ENCODE results near the gene USP34.

The USP34 gene

DNA sequence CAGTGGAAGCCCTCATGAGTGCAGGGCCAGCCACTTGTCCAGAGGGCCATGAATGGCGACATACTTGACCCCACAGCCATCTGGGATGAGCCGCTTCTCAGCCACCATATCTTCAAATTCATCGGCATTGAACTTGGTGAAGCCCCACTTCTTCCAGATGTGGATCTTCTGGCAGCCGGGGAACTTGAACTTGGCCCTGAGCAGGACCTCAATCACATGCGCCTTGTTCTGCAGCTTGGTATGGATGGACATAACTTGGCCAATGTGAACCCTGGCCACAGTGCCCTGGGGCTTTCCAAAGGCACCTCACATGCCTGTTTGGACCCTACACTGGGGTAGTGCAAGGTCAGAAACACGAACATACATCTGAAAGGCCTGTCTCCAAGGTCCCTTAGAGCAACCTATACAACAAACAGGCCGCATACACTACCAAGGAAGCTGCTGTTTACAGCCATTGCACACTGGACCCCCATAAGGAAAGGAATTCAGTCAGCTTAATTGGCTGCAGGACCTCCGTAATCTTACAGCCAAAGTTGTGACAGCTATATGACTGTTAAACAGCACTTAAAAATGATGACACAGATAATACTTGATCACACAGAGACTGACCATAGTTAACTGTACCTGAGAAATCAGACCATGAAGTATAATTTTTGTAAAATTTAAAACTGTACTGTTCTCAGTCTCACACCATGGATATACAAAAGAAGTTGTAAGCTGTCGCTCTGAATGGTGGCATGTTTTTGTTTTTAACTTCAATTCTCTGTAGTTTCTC is 53.8 kb downstream of the USP34 start:
- Mint-ChIP-seq H3K4me3 (no peak overlapping the region), H3K4me1 (peaks cover 10% of the 10 kb centered on the region), H3K27me3 (ENCODE audit: low read depth) (no peaks in the 10 kb centered on the region), H3K36me3 (ENCODE audit: low read depth) (peaks cover 4% of the 10 kb centered on the region), H3K27ac (no peak overlapping the region), H3K9me3 (no peaks in the 10 kb centered on the region)
- TF ChIP-seq CTCF (IDR thresholded peaks at IDR 0.05; ENCODE audit: unreplicated experiment in 3 of 3), result no peak

DNA sequence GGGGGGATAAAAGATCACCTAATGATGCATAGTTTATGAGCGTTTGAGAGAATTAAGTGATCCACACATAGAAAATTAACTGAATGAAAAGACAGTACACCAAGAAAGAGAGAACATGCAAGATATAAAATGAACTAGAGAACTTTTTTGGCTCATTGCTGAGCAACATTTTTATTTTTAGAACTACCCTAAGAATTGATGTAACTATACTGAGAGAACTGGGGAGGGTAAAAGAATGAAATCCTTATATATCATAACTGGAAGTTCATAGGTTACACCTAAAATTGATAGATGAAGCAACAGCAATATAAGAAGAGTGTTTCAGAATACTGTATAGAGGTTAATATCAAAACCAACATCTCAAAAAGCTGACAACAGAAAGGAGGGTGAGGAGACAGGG is 55.6 kb downstream of the USP34 start:
- Mint-ChIP-seq H3K27me3 (ENCODE audit: low read depth) (no peaks in the 10 kb centered on the region), H3K4me1 (peaks cover 5% of the 10 kb centered on the region)

GRCh38 chr2:61414674-61415073 is 56.2 kb downstream of the USP34 start:
- H3K4me3 Mint-ChIP-seq, result no peak overlapping the region
- H3K9me3 Mint-ChIP-seq, result no peaks in the 10 kb centered on the region

More for the DNA sequence above, 55.6 kb downstream of the USP34 start:
- H3K9me3 Mint-ChIP-seq, result no peaks in the 10 kb centered on the region
- H3K36me3 Mint-ChIP-seq (ENCODE audit: low read depth), result peaks cover 16% of the 10 kb centered on the region
- H3K4me3 Mint-ChIP-seq, result no peak overlapping the region
- no peak overlapping the region for H3K27ac Mint-ChIP-seq
- no peak for TF ChIP-seq CTCF (IDR thresholded peaks at IDR 0.05; ENCODE audit: unreplicated experiment in 3 of 3)

DNA sequence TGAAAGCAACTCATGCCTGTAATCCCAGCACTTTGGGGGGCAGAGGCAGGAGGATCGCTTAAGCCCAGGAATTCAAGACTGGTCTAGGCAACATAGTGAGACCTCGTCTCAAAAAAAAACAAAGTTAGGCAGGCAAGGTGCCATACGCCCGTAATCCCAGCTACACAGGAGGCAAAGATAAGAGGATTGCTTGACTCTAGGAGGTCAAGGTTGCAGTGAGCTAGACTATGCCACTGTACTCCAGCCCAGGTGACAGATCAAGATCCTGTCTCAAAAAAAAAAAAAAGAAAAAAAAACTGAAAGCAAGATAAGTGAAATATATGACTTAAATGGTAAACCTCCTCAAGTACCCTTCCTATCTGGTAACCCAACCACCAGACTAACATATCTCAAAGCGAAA is 59.8 kb downstream of the USP34 start:
- TF ChIP-seq CTCF (IDR thresholded peaks at IDR 0.05; ENCODE audit: unreplicated experiment in 3 of 3), result no peak
- H3K36me3 Mint-ChIP-seq (ENCODE audit: low read depth), result peaks cover 32% of the 10 kb centered on the region

More at GRCh38 chr2:61414674-61415073, 56.2 kb downstream of the USP34 start:
- no peaks in the 10 kb centered on the region for H3K27me3 Mint-ChIP-seq (ENCODE audit: low read depth)
- no peak overlapping the region for H3K27ac Mint-ChIP-seq
- H3K36me3 Mint-ChIP-seq (ENCODE audit: low read depth), result peaks cover 19% of the 10 kb centered on the region
- H3K4me1 Mint-ChIP-seq, result peaks cover 5% of the 10 kb centered on the region
- TF ChIP-seq CTCF (IDR thresholded peaks at IDR 0.05; ENCODE audit: unreplicated experiment in 3 of 3), result no peak

DNA sequence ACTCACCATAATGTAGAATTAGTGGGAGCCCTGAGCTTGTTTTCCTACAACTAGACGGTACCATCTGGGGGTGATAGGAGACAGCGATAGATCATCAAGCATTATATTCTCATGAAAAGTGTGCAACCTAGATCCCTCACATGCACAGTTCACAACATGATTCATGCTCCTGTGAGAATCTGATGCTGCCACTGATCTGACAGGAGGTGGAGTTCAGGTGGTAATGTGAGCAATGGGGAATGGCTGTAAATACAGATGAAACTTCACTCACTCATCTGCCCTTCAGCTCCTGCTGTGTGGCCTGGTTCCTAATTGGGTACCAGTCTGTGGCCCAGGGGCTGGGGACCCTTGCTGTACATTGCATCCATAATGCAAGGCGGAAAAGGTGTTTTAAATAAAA is 60.7 kb downstream of the USP34 start:
- Mint-ChIP-seq H3K36me3 (ENCODE audit: low read depth) (peaks cover 41% of the 10 kb centered on the region), H3K4me1 (peaks cover 4% of the 10 kb centered on the region), H3K27ac (peak overlapping the region in 1 of 3 experiments; percentile 11), H3K9me3 (no peaks in the 10 kb centered on the region), H3K27me3 (ENCODE audit: low read depth) (no peaks in the 10 kb centered on the region), H3K4me3 (no peak overlapping the region)
- no peak for TF ChIP-seq CTCF (IDR thresholded peaks at IDR 0.05; ENCODE audit: unreplicated experiment in 3 of 3)

More for the DNA sequence above, 59.8 kb downstream of the USP34 start:
- Mint-ChIP-seq H3K9me3 (no peaks in the 10 kb centered on the region), H3K27me3 (ENCODE audit: low read depth) (no peaks in the 10 kb centered on the region), H3K27ac (peak overlapping the region in 1 of 3 experiments; percentile 11), H3K4me1 (peaks cover 5% of the 10 kb centered on the region), H3K4me3 (no peak overlapping the region)

- TF ChIP-seq CTCF (IDR thresholded peaks at IDR 0.05; ENCODE audit: unreplicated experiment in 3 of 3), result no peak
- Mint-ChIP-seq H3K27me3 (ENCODE audit: low read depth) (no peaks in the 10 kb centered on the region), H3K27ac (no peak overlapping the region), H3K4me3 (no peak overlapping the region), H3K4me1 (no peaks in the 10 kb centered on the region), H3K9me3 (no peaks in the 10 kb centered on the region), H3K36me3 (ENCODE audit: low read depth) (peaks cover 46% of the 10 kb centered on the region)
Measured at GRCh38 chr2:61405813-61406212, 65.1 kb downstream of the USP34 start.
